SHP77 treated with DMSO at 0.1 percent for 48 hours (cell line): ENCODE results near the gene RBM48.
"Not testable (repeated sequence)": the region's sequence is repeated elsewhere in the genome, so short reads cannot be mapped to it uniquely, and the experiment has no call there.

ENCODE experiments used
- DNase-seq: peaks from one replicate; lab custom pipeline; 2025; lab: John Stamatoyannopoulos, UW

Gene RBM48

DNA sequence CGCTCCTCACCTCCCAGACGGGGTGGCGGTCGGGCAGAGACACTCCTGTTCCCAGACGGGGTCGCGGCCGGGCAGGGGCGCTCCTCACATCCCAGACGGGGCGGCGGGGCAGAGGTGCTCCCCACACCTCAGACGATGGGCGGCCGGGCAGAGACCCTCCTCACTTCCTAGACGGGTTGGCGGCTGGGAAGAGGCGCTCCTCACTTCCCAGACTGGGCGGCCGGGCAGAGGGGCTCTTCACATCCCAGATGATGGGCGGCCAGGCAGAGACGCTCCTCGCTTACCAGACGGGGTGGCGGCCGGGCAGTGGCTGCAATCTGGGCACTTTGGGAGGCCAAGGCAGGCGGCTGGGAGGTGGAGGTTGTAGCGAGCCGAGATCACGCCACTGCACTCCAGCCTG lies 16.5 kb downstream of the RBM48 start:
- not testable (repeated sequence) for DNase-seq

DNA sequence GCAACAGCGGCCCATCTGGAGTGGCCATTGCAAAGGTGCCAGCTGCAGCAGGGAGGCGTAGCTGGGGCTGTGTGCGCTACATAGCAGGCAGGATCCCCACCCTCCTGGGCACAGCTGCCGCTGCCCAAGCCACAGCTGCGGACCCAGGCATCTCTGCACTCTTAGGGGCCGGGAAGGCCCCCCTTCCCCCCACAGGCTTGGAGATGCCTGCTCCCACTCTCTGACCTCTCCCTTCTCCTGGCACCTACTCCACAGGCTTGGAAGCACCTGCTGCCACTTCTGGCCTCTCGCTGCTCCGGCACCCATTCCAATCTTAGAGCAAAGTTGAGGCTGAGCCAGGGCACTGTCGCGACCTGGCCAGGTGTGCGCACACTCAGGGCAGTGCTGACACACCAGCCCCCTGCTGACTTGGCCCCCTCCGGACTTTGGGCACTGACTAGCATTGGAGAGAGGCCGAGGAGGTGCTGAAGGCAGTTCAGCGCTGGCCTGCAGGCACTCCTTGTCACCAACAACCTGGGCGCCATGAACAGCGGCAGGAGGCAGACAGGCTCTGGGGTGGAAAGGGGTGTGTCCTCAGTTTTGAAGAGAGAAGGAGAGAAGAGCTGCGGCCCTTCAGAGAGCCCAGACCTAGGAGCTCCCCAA lies 18.4 kb downstream of the RBM48 start:
- no peak for DNase-seq

GRCh38 chr7:92547579-92547978 lies 19.0 kb downstream of the RBM48 start:
- no peak for DNase-seq

DNA sequence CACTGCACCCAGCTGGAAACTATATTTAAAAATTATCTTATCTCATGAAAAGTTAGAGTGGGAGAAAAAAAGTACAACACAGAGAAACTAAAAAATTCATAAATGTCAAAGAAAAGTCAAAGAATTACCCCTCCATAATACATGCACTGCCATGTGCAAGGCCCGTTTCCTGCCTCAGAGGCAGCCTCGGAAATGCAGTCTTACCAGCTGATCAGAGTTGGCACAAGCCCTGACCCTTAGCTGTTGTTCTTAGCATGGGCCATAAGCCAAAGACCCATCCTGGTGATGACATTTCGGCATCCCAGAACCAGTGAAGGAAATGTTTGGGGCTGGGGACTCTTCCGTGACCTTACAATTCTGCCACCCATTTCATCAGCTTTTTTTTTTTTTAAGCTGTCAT lies 21.6 kb downstream of the RBM48 start:
- no peak for DNase-seq

GRCh38 chr7:92557249-92557648 lies 28.7 kb downstream of the RBM48 start:
- no peak for DNase-seq

- no peak for DNase-seq
Measured at GRCh38 chr7:92557808-92558362, 29.3 kb downstream of the RBM48 start.

GRCh38 chr7:92560602-92561001 lies 32.0 kb downstream of the RBM48 start:
- no peak for DNase-seq

DNA sequence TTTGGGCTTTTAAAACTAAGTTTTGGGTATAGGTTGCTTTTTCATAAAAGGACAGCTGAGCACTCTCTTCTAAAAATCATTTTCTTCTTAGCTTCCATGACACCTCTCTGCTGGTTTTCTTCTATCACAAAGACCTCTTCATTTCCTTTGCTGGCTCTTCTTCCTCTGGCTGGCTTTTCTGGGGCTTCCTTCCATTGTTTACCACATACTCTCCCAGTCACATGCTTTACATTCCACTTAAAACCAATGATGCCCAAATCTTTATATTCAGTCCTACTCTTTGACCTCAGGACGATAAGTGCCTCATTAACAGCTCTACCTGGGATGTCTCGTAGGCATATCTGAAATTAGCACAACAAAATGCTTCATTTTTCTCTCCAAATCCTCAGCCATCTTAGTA lies 34.8 kb downstream of the RBM48 start:
- no peak for DNase-seq

- no peak for DNase-seq
Measured at GRCh38 chr7:92567460-92567859, 38.9 kb downstream of the RBM48 start.

- DNase-seq = no peak
Measured at GRCh38 chr7:92569137-92569536, 40.5 kb downstream of the RBM48 start.

- DNase-seq = no peak
Measured at GRCh38 chr7:92576296-92576695, 47.7 kb downstream of the RBM48 start.

GRCh38 chr7:92582948-92583347 lies 54.4 kb downstream of the RBM48 start:
- no peak for DNase-seq

DNA sequence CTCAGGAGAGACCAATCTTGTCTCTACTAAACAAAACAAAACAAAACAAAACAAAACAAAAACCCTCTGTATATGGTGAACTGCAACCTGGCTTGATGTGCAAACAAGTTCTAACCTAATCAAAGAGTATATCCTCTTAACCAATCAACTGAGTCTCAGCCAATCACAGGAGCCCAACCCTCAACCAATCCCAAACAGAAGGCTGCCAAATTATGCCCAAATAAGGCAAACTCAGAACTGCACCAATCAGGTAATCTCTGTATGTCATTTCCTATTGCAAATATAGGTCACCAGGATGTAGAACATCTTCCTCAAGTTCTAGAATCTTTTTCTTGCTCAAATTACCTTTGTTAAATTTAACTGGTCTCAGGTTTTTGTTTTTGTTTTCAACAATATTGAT lies 56.4 kb downstream of the RBM48 start:
- no peak for DNase-seq

- DNase-seq = no peak
Measured at GRCh38 chr7:92586403-92586802, 57.8 kb downstream of the RBM48 start.

- DNase-seq = no peak
Measured at GRCh38 chr7:92586841-92587240, 58.2 kb downstream of the RBM48 start.
